SH-SY5Y (cell line): Measurements from ENCODE around the gene OMP.

ENCODE experiments used
- GATA2 ChIP-seq: IDR thresholded peaks from 2 replicates; pipeline ENCODE4 v1.6.1; 2011; ENCODE audit warnings: mild to moderate bottlenecking, low read depth, low read length
- GATA3 ChIP-seq: IDR thresholded peaks from 2 replicates; pipeline ENCODE4 v1.6.1; 2011; ENCODE audit warnings: low read depth, mild to moderate bottlenecking, low read length, moderate library complexity

DNA sequence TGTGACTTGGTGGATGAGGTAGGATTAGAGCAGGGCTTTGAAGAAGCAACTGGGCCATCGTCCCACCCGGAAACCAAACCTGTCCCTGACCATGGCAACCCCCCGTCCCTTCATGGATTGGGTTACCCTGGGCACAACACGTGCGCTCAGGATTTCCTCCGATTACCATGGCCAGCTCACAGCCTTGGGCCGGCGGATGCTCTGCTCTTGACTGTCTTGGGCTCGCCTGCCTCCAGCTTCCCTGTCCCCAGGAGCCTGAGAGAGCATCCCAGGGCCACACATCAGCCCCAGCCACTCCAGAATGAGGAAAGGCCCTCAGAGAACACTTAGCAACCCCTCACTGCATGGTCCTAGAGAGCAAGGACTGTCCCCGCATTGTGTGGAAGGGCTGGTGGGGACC lies 48.2 kb downstream of the OMP start:
- no peak for TF ChIP-seq GATA2
- TF ChIP-seq GATA3: no peak
